Sigmoid colon (tissue), 7 donors: Measurements from ENCODE around the gene FBXL15. TPM values are rescaled to one million over a fixed set of nuclear protein-coding genes. Genes with fewer than 3 reads are reported as not detected.

Source experiments
- DNase-seq: peaks from one replicate; pipeline ENCODE4 v3.0.0-alpha.2; 2019
- H3K27ac ChIP-seq, 4 donors: fragments of 200-600 bp; sonication (generic); one replicate each; pipeline ENCODE4 v1.5.1; 2016 to 2019; ENCODE audit warnings: mild to moderate bottlenecking in 1 of 4
- H3K27me3 ChIP-seq, 3 donors: fragments of 200-600 bp; sonication (generic); one replicate each; pipeline ENCODE4 v1.5.1; 2019; ENCODE audit warnings: mild to moderate bottlenecking in 1 of 3
- H3K36me3 ChIP-seq, 4 donors: fragments of 200-600 bp; sonication (generic); one replicate each; pipeline ENCODE4 v1.5.1; 2016 to 2019
- H3K4me1 ChIP-seq, 4 donors: fragments of 200-600 bp; sonication (generic); one replicate each; pipeline ENCODE4 v1.5.1; 2017 to 2019
- H3K4me3 ChIP-seq, 4 donors: fragments of 200-600 bp; sonication (generic); one replicate each; pipeline ENCODE4 v1.5.1; 2017 to 2019; ENCODE audit warnings: mild to moderate bottlenecking in 2 of 4, moderate library complexity in 1 of 4
- H3K9me3 ChIP-seq, 4 donors: fragments of 200-600 bp in 3 of 4; sonication (generic) in 3 of 4; one replicate each; pipeline versions ENCODE4 v1.5.1 to v1.6.1; 2013 to 2019
- CTCF ChIP-seq, 4 experiments: fragments of 450-650 bp in 3 of 4; fragments of 200-600 bp in 1 of 4; IDR thresholded peaks; one replicate each; pipeline ENCODE4 v1.5.1; 2016 to 2019; ENCODE audit warnings: antibody characterized with exemption in 4 of 4, mild to moderate bottlenecking in 3 of 4, moderate library complexity in 2 of 4
- EP300 ChIP-seq, 4 donors: sonication (generic); formaldehyde crosslinking; IDR thresholded peaks; one replicate each; pipeline ENCODE4 v1.6.1; 2017; ENCODE audit warnings: antibody characterized with exemption in 4 of 4
- POLR2A ChIP-seq, 2 donors: fragments of 450-650 bp; IDR thresholded peaks; one replicate each; pipeline ENCODE4 v1.6.1; 2016; ENCODE audit warnings: antibody characterized with exemption in 2 of 2, mild to moderate bottlenecking in 2 of 2, moderate library complexity in 2 of 2
- POLR2AphosphoS5 ChIP-seq, 4 donors: sonication (generic); formaldehyde crosslinking; IDR thresholded peaks; one replicate each; pipeline ENCODE4 v1.6.1; 2017; ENCODE audit warnings: antibody characterized with exemption in 4 of 4
- WGBS, 2 donors: extraction: QIAGEN DNeasy Blood & Tissue Kit; methylation state at CpG; one replicate each; pipeline ENCODE4 v1.1.7; 2013; 5-methylcytosine and 5-hydroxymethylcytosine counted together
- intact Hi-C: fragments of 100-400 bp; cut with DNase I; formaldehyde crosslinking; loops from one replicate; pipeline ENCODE4 v1.15.1; 2023
- polyA plus RNA-seq, 3 donors: library from polyadenylated mRNA; stranded (reverse); fragments of 200-250 nt; gene quantifications; one replicate each; pipeline ENCODE4 v1.2.3, GENCODE V29; 2013
- total RNA-seq, 4 donors: library from RNA; depleted of rRNA; stranded (reverse); fragments of >200 nt; gene quantifications; one replicate each; pipeline ENCODE4 v1.1.0, GENCODE V29; 2016
- donor health status: healthy with polysubstance abuse.
- donor health status: Bipolar disorder and iron deficiency.
- donor health status: healthy.

FBXL15 gene
- total and polyA plus RNA-seq, 7 donors: 19.0 to 51.3 (median 30.7) TPM

- TF ChIP-seq POLR2AphosphoS5 (IDR thresholded peaks at IDR 0.05): peak; percentile 87 to 95 (median 88)
- TF ChIP-seq POLR2A (IDR thresholded peaks at IDR 0.05): no peak
- no peak for TF ChIP-seq CTCF (IDR thresholded peaks at IDR 0.05)
- peak; percentile 100 for TF ChIP-seq EP300 (IDR thresholded peaks at IDR 0.05)
- H3K4me1 ChIP-seq: peaks cover 0 to 67% (median 64%) of the 10 kb centered on the region in 4 donors
- 77 to 80% methylated on average over 13 of the region's 13 CpGs for WGBS, 2 donors
- H3K9me3 ChIP-seq: no peaks in the 10 kb centered on the region
- H3K36me3 ChIP-seq: peaks cover 11 to 21% (median 13%) of the 10 kb centered on the region in 4 donors
- intact Hi-C loops: loop anchor here (1.0 kb wide), 1 partner anchor 11 kb away; no protein-coding TSS in a partner anchor
- peak overlapping the region; percentile 84 to 99 (median 98) for H3K27ac ChIP-seq
- peak; percentile 92 for DNase-seq
- H3K4me3 ChIP-seq: peak overlapping the region; percentile 70 to 80 (median 78)
- peaks cover 0 to 22% (median 10%) of the 10 kb centered on the region in 3 donors for H3K27me3 ChIP-seq
Observed at GRCh38 chr10:102407425-102408130, 13.1 kb upstream of the FBXL15 start.

GRCh38 chr10:102408131-102408727 lies 12.4 kb upstream of the FBXL15 start:
- Histone ChIP-seq H3K4me1 (peaks cover 0 to 61% (median 58%) of the 10 kb centered on the region in 4 donors), H3K27ac (peak overlapping the region; percentile 84 to 99 (median 98))

GRCh38 chr10:102408728-102409603 lies 11.7 kb upstream of the FBXL15 start:
- intact Hi-C loops: no loop called here
- peaks cover 0 to 22% (median 10%) of the 10 kb centered on the region in 3 donors for H3K27me3 ChIP-seq
- H3K27ac ChIP-seq: peak overlapping the region; percentile 84 to 99 (median 98)

More at GRCh38 chr10:102408131-102408727, 12.4 kb upstream of the FBXL15 start:
- DNase-seq: peak; percentile 98
- Histone ChIP-seq H3K9me3 (no peaks in the 10 kb centered on the region), H3K4me3 (peak overlapping the region; percentile 70 to 80 (median 78)), H3K27me3 (peaks cover 0 to 22% (median 10%) of the 10 kb centered on the region in 3 donors), H3K36me3 (peaks cover 4 to 15% (median 8%) of the 10 kb centered on the region in 4 donors)
- WGBS, 2 donors: 46 to 60% methylated on average over 14 of the region's 14 CpGs
- intact Hi-C loops: no loop called here
- peak; percentile 96 to 97 (median 96) for TF ChIP-seq POLR2AphosphoS5 (IDR thresholded peaks at IDR 0.05)
- TF ChIP-seq POLR2A (IDR thresholded peaks at IDR 0.05): peak; percentile 77 to 79
- TF ChIP-seq EP300 (IDR thresholded peaks at IDR 0.05): peak; percentile 99 to 100 (median 100)
- TF ChIP-seq CTCF (IDR thresholded peaks at IDR 0.05): no peak

More at GRCh38 chr10:102408728-102409603, 11.7 kb upstream of the FBXL15 start:
- TF ChIP-seq CTCF (IDR thresholded peaks at IDR 0.05) (no peak), POLR2A (IDR thresholded peaks at IDR 0.05) (peak; percentile 79 to 94), EP300 (IDR thresholded peaks at IDR 0.05) (peak in 2 of 4 donors; percentile 2 to 55), POLR2AphosphoS5 (IDR thresholded peaks at IDR 0.05) (peak; percentile 92 to 95 (median 94))
- peaks cover 0 to 55% (median 51%) of the 10 kb centered on the region in 4 donors for H3K4me1 ChIP-seq
- H3K36me3 ChIP-seq: peaks cover 0 to 9% (median 2%) of the 10 kb centered on the region in 4 donors
- 1% methylated on average over 103 of the region's 103 CpGs for WGBS, 2 donors
- H3K9me3 ChIP-seq: no peaks in the 10 kb centered on the region
- peak; percentile 95 for DNase-seq
- peak overlapping the region; percentile 70 to 80 (median 78) for H3K4me3 ChIP-seq
